Esophagus squamous epithelium (tissue), 5 donors: Measurements from ENCODE around the gene SDC4. TPM values are rescaled to one million over a fixed set of nuclear protein-coding genes. Genes with fewer than 3 reads are reported as not detected.
A peak's percentile ranks its signal among the peaks of the same experiment; 100 is the strongest.

Experiments used
- DNase-seq: peaks from one replicate; lab custom pipeline; 2025; lab: John Stamatoyannopoulos, UW
- H3K27ac ChIP-seq, 4 donors: fragments of 200-600 bp; sonication (generic); one replicate each; pipeline ENCODE4 v1.5.1; 2016 to 2019; ENCODE audit warnings: mild to moderate bottlenecking in 1 of 4
- H3K27me3 ChIP-seq, 4 donors: fragments of 200-600 bp; sonication (generic); 1 replicate in 3 of 4; 2 replicates in 1 of 4; pipeline versions ENCODE4 v1.5.1 to v1.6.0; 2017 to 2021; ENCODE audit warnings: antibody characterized with exemption in 1 of 4
- H3K36me3 ChIP-seq, 3 donors: fragments of 200-600 bp; sonication (generic); one replicate each; pipeline ENCODE4 v1.5.1; 2016 to 2019
- H3K4me1 ChIP-seq, 3 donors: fragments of 200-600 bp; sonication (generic); one replicate each; pipeline ENCODE4 v1.5.1; 2017 to 2019
- H3K4me3 ChIP-seq, 4 donors: fragments of 200-600 bp; sonication (generic); 1 replicate in 3 of 4; 2 replicates in 1 of 4; pipeline ENCODE4 v1.5.1; 2016 to 2019; ENCODE audit warnings: mild to moderate bottlenecking in 2 of 4, moderate library complexity in 1 of 4
- H3K9me3 ChIP-seq, 3 donors: fragments of 200-600 bp; sonication (generic); one replicate each; pipeline ENCODE4 v1.5.1; 2016 to 2019
- CTCF ChIP-seq, 6 experiments: fragments of 450-650 bp in 4 of 6; fragments of 200-600 bp in 2 of 6; sonication (generic) in 2 of 6; IDR thresholded peaks; one replicate each; pipeline ENCODE4 v1.5.1; 2016 to 2019; ENCODE audit warnings: antibody characterized with exemption in 6 of 6, mild to moderate bottlenecking in 4 of 6, moderate library complexity in 4 of 6
- POLR2A ChIP-seq, 4 donors: fragments of 450-650 bp; IDR thresholded peaks; one replicate each; pipeline ENCODE4 v1.6.1; 2017; ENCODE audit warnings: antibody characterized with exemption in 4 of 4, mild to moderate bottlenecking in 4 of 4, moderate library complexity in 3 of 4
- WGBS, 2 donors: methylation state at CpG; one replicate each; pipeline ENCODE4 v1.1.5; 2018; 5-methylcytosine and 5-hydroxymethylcytosine counted together
- intact Hi-C: fragments of 100-400 bp; cut with DNase I; formaldehyde crosslinking; loops from one replicate; pipeline ENCODE4 v1.15.0; 2022
- total RNA-seq, 4 donors: library from RNA; depleted of rRNA; stranded (reverse); fragments of >200 nt; gene quantifications; one replicate each; pipeline ENCODE4 v1.1.0, GENCODE V29; 2016
- donor health status: DM: yes; HTN: yes; CAD: no.

Gene SDC4
- total RNA-seq, 4 donors from 2014 or later = 88.1 to 174 (median 120) TPM

GRCh38 chr20:45305262-45305661 lies 43.0 kb downstream of the SDC4 start:
- Histone ChIP-seq H3K4me1 (peaks cover 0 to 28% (median 6%) of the 10 kb centered on the region in 3 donors), H3K4me3 (no peak overlapping the region), H3K27me3 (peaks cover 0 to 80% (median 0%) of the 10 kb centered on the region in 4 donors), H3K27ac (no peak overlapping the region), H3K36me3 (no peaks in the 10 kb centered on the region), H3K9me3 (no peaks in the 10 kb centered on the region)
- 76 to 90% methylated on average over 2 to 4 of the region's 4 CpGs for WGBS, 2 donors
- TF ChIP-seq POLR2A (IDR thresholded peaks at IDR 0.05) = no peak
- intact Hi-C loops = no loop called here
- no peak for DNase-seq

- TF ChIP-seq CTCF (IDR thresholded peaks at IDR 0.05) (no peak), POLR2A (IDR thresholded peaks at IDR 0.05) (no peak)
- Histone ChIP-seq H3K9me3 (no peaks in the 10 kb centered on the region), H3K36me3 (no peaks in the 10 kb centered on the region), H3K27ac (no peak overlapping the region), H3K27me3 (peaks cover 0 to 76% (median 0%) of the 10 kb centered on the region in 4 donors), H3K4me3 (no peak overlapping the region), H3K4me1 (peaks cover 0 to 28% (median 6%) of the 10 kb centered on the region in 3 donors)
- no peak for DNase-seq
- 83 to 90% methylated on average over 22 to 33 of the region's 43 CpGs for WGBS, 2 donors
- intact Hi-C loops = no loop called here
Observed at GRCh38 chr20:45304464-45304999, 43.7 kb downstream of the SDC4 start.

GRCh38 chr20:45303586-45304463 lies 44.4 kb downstream of the SDC4 start:
- Histone ChIP-seq H3K4me1 (peaks cover 0 to 27% (median 6%) of the 10 kb centered on the region in 3 donors), H3K27me3 (peaks cover 0 to 71% (median 0%) of the 10 kb centered on the region in 4 donors), H3K9me3 (no peaks in the 10 kb centered on the region), H3K27ac (no peak overlapping the region), H3K36me3 (no peaks in the 10 kb centered on the region), H3K4me3 (no peak overlapping the region)
- intact Hi-C loops = no loop called here
- no peak for DNase-seq
- WGBS, 2 donors = 58 to 75% methylated on average over 15 to 35 of the region's 47 CpGs
- TF ChIP-seq POLR2A (IDR thresholded peaks at IDR 0.05) (no peak), CTCF (IDR thresholded peaks at IDR 0.05) (no peak)

GRCh38 chr20:45301824-45302271 lies 46.4 kb downstream of the SDC4 start:
- Histone ChIP-seq H3K36me3 (no peaks in the 10 kb centered on the region), H3K27me3 (peaks cover 0 to 72% (median 0%) of the 10 kb centered on the region in 4 donors), H3K9me3 (no peaks in the 10 kb centered on the region), H3K4me3 (no peak overlapping the region), H3K4me1 (peaks cover 0 to 7% (median 0%) of the 10 kb centered on the region in 3 donors), H3K27ac (no peak overlapping the region)
- no peak for DNase-seq
- TF ChIP-seq CTCF (IDR thresholded peaks at IDR 0.05) (no peak), POLR2A (IDR thresholded peaks at IDR 0.05) (no peak)
- 56 to 79% methylated on average over 5 of the region's 5 CpGs for WGBS, 2 donors
- intact Hi-C loops = no loop called here

GRCh38 chr20:45300961-45301360 lies 47.3 kb downstream of the SDC4 start:
- 61% methylated on average over 3 of the region's 4 CpGs; no CpG with 5 or more reads in 1 of the 2 donors for WGBS, 2 donors
- intact Hi-C loops = no loop called here
- DNase-seq = no peak
- TF ChIP-seq POLR2A (IDR thresholded peaks at IDR 0.05) (no peak), CTCF (IDR thresholded peaks at IDR 0.05) (peak in 1 of 6 experiments; percentile 34)
- Histone ChIP-seq H3K27me3 (peaks cover 0 to 72% (median 0%) of the 10 kb centered on the region in 4 donors), H3K9me3 (no peaks in the 10 kb centered on the region), H3K36me3 (no peaks in the 10 kb centered on the region), H3K27ac (no peak overlapping the region), H3K4me3 (no peak overlapping the region), H3K4me1 (no peaks in the 10 kb centered on the region)
